ENCODE data around the gene HOXD12. TPM values are rescaled to one million over a fixed set of nuclear protein-coding genes. Genes with fewer than 3 reads are reported as not detected.

HOXD12 gene
- total RNA-seq, 1 donor, result not detected

GRCh38 chr2:176098366-176099158 is 1.0 kb upstream of the HOXD12 start:
- no peak overlapping the region for H3K4me3 ChIP-seq (ENCODE audit: low read depth, low read length)
- DNase-seq (ENCODE audit: low read depth), result no peak
- no peak for TF ChIP-seq CTCF (IDR thresholded peaks at IDR 0.05; ENCODE audit: insufficient read depth, low read depth, low read length)

- no peak overlapping the region for H3K4me3 ChIP-seq (ENCODE audit: low read depth, low read length)
- TF ChIP-seq CTCF (IDR thresholded peaks at IDR 0.05; ENCODE audit: insufficient read depth, low read depth, low read length), result no peak
- DNase-seq (ENCODE audit: low read depth), result no peak
These were observed 352 bp upstream of the HOXD12 start for GRCh38 chr2:176099159-176099727.

DNA sequence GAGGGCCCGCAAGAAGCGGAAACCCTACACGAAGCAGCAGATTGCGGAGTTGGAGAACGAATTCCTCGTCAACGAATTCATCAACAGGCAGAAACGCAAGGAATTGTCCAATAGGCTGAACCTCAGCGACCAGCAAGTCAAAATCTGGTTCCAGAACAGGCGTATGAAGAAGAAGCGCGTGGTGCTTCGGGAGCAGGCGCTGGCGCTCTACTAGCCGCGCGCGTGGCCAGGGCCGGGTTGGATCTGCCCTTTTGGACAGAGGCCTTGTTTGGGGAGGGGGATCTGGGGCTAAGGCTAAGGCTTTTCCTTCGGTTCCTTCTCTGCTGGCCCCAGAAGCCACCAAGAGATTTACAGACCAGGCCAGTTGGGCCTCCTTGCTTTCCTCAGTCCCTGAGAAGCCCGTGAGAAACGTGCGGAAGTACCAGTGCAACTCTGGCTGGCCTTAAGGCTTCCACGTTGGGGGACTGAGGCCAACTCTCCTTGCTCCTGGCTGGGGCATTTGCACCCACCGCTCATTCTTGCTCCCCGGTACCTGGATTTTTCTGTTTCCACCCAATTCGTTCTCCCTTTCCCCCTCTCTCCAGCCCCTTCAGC is 1.0 kb downstream of the HOXD12 start:
- TF ChIP-seq CTCF (IDR thresholded peaks at IDR 0.05; ENCODE audit: insufficient read depth, low read depth, low read length), result no peak

DNA sequence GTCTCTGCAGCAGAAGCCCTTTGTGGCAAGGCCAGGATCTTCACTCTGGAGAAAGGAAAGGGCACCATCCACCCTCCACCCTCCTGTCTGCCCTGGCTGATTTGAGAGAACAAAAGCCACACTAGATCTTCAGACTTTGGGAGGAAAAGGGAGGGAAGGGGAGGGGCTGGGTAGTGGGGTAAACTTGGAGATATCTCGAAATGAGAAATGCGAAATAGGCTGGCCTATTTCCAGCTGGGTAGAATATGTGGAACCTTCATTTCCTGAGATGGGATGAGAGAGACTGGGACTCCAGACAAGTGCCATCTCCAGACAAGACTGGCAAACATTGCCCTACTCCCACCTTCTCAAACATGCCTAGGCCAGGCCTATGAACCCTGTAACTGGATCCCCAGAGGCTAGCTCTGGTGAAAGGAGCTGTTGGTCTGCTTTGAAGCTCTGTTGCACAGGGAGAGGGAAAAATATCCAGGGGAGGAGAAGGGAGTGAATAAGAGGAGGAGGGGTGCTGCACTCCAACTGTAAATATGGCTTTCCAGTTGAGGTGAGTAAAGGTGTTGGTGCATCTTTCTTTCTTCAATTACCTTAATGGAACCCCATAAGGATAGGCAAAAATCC is 1.7 kb downstream of the HOXD12 start:
- no peak for TF ChIP-seq CTCF (IDR thresholded peaks at IDR 0.05; ENCODE audit: insufficient read depth, low read depth, low read length)
- H3K4me3 ChIP-seq (ENCODE audit: low read depth, low read length), result no peak overlapping the region
- no peak for DNase-seq (ENCODE audit: low read depth)

More for the DNA sequence above, 1.0 kb downstream of the HOXD12 start:
- DNase-seq (ENCODE audit: low read depth), result no peak
- H3K4me3 ChIP-seq (ENCODE audit: low read depth, low read length), result no peak overlapping the region

DNA sequence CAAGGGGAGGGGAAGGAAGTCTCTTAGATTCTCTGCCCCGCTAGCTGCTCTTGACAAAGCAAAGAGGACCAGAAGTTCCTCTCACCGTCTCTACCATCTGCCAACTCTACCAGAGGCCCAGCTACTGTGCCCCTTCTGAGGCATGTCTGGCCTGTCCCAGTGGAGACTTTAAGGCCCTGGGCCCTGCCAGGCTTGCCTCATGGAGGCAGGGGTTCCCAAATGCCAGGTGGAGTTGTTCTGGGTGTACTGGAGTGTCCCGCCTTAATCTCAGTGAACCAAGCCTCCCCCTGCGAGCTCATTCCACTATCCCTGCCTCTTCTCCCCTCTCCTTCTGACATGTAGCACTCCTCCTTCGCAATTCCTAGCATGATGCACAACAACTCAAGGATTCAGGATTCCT is 2.2 kb downstream of the HOXD12 start:
- no peak for DNase-seq (ENCODE audit: low read depth)
- TF ChIP-seq CTCF (IDR thresholded peaks at IDR 0.05; ENCODE audit: insufficient read depth, low read depth, low read length), result no peak
- no peak overlapping the region for H3K4me3 ChIP-seq (ENCODE audit: low read depth, low read length)

- H3K4me3 ChIP-seq (ENCODE audit: low read depth, low read length), result no peak overlapping the region
- no peak for TF ChIP-seq CTCF (IDR thresholded peaks at IDR 0.05; ENCODE audit: insufficient read depth, low read depth, low read length)
- no peak for DNase-seq (ENCODE audit: low read depth)
These were observed 2.8 kb downstream of the HOXD12 start for GRCh38 chr2:176102309-176102866.

Measured in fibroblast of villous mesenchyme (primary cell).